ENCODE data around the gene CPLANE2. TPM values are rescaled to one million over a fixed set of nuclear protein-coding genes. Genes with fewer than 3 reads are reported as not detected.
"Not testable (repeated sequence)": the region's sequence is repeated elsewhere in the genome, so short reads cannot be mapped to it uniquely, and the experiment has no call there.

CPLANE2 gene
- total RNA-seq, 1 donor from 2014 or later, result 2.0 TPM

GRCh38 chr1:16229976-16230740 is 6.8 kb downstream of the CPLANE2 start:
- DNase-seq, result no peak

DNA sequence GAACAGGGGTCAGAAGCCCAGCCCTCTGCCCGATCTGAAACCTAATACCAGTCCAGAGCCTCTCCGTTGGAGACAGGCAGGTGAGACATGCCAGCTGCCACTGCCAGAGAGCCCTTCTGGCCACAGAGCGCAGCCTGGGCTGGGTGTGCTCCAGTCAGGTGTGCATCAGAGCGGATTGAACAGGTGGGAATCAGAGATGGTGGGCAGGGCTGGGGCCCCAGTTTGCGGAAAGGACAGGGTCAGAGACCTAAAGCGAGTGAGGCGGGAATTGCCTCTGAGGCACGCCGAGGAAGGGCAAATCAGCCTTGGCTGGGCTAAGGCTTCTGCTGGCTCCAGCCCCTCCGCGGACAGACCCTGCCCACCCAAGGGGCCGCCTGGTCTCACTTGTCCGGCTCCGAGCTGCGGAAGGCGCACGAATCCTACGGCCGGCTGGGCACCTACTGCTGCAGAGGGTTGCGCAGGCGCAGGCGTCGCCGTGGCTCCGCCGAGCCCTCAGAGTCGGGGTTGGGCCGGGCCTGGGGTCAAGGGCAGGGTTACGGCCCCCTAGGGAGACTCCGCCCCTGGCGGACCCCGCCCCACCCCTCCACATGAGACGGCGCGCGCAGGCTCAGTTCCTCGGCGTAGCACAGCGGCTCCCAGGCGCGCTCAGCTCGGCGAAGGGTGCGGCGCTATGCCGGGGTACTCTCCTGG is 10.3 kb downstream of the CPLANE2 start:
- no peak for DNase-seq

- DNase-seq, result no peak
These were observed 10.9 kb downstream of the CPLANE2 start for GRCh38 chr1:16226129-16226489.

- no peak for DNase-seq
These were observed 12.5 kb downstream of the CPLANE2 start for GRCh38 chr1:16224472-16224871.

DNA sequence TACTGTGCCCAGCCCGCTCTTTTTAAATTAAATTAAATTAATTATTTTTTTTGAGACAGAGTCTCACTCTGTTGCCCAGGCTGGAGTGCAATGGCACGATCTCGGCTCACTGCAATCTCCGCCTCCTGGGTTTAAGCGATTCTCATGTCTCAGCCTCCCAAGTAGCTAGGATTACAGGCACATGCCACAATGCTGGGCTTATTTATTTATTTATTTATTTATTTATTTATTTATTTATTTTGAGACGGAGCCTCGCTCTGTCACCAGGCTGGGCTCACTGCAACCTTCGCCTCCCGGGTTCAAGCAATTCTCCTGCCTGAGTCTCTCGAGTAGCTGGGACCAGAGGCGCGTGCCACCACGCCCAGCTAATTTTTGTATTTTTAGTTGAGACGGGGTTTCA is 14.3 kb downstream of the CPLANE2 start:
- DNase-seq, result not testable (repeated sequence)

- no peak for DNase-seq
These were observed 15.5 kb downstream of the CPLANE2 start for GRCh38 chr1:16221499-16221898.

- DNase-seq, result no peak
These were observed 16.9 kb downstream of the CPLANE2 start for GRCh38 chr1:16219968-16220500.

DNA sequence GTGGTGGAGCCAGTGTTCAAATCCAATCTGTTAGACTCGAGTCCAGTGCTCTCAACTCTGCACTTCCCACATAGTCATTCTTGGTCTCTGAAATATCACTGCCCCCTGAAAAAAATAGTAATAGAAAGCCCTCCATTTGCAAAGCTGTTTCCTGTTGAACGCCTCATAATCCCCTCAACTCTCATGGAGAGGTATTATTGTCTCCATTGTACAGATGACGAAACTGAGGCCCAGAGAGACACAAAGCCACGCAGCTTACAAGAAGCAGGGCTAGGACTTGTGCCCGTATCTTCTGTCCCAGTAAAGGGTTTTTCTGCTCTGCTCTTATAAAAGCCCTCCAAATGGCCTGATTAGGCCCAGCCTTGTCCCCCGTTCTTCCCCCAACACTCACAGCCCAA is 18.3 kb downstream of the CPLANE2 start:
- DNase-seq, result no peak

GRCh38 chr1:16218014-16218673 is 18.8 kb downstream of the CPLANE2 start:
- DNase-seq, result no peak

DNA sequence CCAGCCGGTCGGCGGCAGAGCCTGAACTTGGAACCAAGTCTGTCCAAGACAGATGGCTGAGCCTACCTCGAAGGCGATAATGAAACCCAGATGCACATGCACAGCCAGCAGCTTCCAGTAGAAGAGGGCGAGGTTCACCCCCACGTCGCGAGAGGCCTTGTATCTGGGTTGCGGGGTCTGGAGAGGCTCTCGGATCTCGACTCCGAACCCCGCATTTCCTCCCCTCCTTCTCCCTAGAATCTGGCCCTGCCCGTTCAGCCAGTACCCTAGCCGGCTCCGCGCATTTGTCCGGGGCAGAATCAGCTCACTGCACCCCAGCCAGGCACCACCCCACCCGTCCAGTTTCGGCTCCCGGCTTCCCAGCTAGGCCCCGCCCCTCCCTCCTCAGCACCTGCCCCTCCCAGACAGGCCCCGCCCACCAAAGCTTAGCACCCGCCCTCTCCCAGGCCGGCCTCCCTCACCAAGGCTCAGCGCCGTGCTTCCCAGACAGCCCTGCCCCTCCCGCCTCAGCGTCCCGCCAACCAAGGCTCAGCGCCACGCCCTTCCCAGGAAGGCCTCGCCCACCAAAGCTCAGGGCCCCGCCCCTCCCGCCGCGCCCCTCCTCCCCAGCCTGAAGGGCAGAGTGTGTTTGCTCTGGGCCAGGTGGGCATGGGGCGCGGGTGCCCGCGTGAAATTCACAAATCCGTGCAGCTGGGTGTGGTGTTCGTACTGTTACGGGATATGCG is 19.8 kb downstream of the CPLANE2 start:
- peak; percentile 94 for DNase-seq

DNA sequence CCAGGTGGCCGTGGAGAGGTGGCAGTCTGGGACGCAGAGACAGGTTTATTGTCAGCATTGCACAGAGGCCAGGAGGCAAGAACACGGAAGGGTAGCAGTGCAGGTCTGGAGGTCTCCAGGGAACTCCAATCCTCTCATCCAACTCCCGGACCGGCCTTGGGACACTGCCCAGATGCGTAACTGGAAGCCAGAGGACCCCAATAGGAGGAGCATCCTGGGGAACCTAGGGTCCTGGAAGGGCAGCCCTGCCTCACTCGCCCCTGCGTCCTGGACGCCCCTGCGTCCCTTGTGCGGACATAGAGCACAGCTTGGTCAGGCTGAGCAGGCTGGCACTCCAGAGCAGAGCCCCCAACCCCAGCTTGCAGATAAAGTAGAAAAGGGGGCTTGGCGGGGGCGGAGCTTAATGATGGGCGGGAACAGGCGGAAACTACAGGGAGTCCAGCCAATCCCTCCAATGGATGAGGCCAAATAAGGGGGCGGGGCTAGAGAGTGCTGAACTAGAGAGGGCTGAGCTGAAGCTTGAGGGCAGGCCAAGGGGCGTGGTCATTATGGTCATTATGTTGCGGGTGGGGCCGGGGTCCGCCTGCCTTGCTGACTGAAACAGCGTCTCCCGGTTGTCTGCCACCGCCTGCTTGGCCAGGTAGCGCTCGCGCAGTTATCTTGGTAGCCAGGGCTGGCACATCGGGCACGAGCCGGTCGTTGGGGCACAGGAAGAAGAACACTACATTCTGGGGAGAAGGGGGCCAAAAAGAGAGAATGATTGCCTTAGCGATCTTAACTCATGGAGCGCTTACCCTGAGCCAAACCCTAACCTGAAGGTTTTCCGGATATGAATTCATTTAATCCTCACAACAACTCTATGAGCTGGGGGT is 20.9 kb downstream of the CPLANE2 start:
- peak; percentile 75 for DNase-seq

DNA sequence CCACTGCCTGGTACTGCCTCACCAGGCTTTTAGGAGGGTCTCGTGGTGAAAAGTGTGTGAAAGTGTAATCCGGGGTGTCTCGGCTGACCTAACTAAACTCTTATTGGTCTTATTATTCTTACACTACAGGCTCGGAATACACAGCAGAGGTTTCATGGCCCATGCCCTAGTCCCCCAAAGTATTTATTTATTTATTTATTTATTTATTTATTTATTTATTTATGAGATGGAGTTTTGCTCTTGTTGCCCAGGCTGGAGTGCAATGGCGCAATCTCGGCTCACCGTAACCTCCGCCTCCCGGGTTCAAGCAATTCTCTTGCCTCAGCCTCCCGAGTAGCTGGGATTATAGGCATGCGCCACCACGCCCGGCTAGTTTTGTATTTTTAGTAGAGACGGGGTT is 21.7 kb downstream of the CPLANE2 start:
- DNase-seq, result not testable (repeated sequence)

GRCh38 chr1:16213544-16213943 is 23.4 kb downstream of the CPLANE2 start:
- DNase-seq, result not testable (repeated sequence)

- DNase-seq, result no peak
These were observed 24.0 kb downstream of the CPLANE2 start for GRCh38 chr1:16213013-16213412.

DNA sequence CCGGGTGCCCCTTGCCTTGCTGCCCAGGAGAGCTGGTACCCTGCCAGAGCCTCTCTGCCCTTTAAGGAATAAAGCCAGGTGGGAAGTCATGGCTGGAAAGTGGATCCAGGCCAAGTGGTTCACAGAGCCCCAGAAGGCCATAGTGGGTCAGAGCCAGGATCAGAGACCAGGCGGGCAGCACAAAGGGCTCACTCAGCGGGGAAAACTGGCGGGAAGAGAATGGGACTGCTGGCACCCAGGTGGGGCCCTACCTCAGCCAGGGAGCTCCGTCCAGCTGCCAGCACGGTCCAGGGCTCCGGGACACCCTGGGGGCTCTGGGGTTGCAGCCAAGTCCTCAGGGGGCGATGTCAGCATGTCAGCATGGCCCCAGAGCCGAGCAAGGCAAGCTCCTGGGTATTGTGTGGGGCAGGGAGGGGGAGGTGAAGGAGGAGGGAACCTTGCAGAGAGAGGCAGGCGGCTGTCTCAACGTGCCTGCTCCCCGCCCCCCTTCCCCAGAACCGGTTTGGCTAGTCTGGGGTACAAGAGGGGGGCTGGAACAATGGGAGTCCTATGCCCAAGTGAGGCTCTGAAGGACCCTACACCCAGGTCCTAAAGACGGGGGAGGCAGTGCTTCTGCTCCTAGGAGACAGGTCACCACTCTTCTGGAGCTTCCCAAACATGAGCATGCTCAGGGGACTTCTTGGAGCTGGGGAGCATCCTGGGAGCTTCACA is 24.6 kb downstream of the CPLANE2 start, which contains the start of gene ARHGEF19:
Gene ARHGEF19 (minus strand): TSS at position 402 of the 711 bp plus-strand sequence. CDS start 3,598 bp downstream, outside the sequence.
- no peak for DNase-seq

- DNase-seq, result no peak
These were observed 25.2 kb downstream of the CPLANE2 start for GRCh38 chr1:16211824-16212223.

GRCh38 chr1:16210581-16210980 is 26.4 kb downstream of the CPLANE2 start:
- no peak for DNase-seq

DNA sequence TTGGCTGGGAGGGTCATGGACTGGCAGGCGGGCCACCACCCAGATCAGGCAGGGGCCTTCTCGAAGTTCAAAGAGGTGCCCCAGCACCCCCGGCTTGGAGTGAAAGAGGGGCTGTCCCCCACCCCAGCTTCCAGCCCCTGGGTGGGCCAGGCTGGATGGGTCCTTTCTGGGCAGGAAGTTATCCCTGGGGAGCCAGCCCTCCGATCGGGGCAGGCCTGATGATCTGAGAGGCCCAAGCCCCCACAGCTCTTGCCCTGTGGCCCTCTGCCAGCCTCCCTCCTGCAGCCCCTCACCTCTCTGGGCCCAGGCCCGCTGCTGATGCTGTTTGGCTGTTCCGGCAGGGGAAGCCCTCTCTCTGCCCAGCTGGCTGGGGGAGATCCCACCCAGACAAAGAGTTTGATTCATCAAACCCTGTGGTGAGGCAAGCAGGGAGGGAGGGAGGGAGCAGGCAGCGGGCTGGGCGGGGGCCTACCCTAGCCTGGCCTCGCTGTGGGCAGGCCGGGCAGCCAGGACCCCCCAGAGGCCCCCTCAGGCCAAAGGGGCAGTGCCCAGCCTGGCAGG is 27.1 kb downstream of the CPLANE2 start:
- DNase-seq, result no peak

- DNase-seq, result no peak
These were observed 27.7 kb downstream of the CPLANE2 start for GRCh38 chr1:16209132-16209846.
